Sigmoid colon (tissue), 7 donors: ENCODE data around the gene GJA3. TPM values are rescaled to one million over a fixed set of nuclear protein-coding genes. Genes with fewer than 3 reads are reported as not detected.

Experiments used
- DNase-seq: peaks from one replicate; pipeline ENCODE4 v3.0.0-alpha.2; 2019
- H3K27ac ChIP-seq, 4 donors: fragments of 200-600 bp; sonication (generic); one replicate each; pipeline ENCODE4 v1.5.1; 2016 to 2019; ENCODE audit warnings: mild to moderate bottlenecking in 1 of 4
- H3K27me3 ChIP-seq, 3 donors: fragments of 200-600 bp; sonication (generic); one replicate each; pipeline ENCODE4 v1.5.1; 2019; ENCODE audit warnings: mild to moderate bottlenecking in 1 of 3
- H3K36me3 ChIP-seq, 4 donors: fragments of 200-600 bp; sonication (generic); one replicate each; pipeline ENCODE4 v1.5.1; 2016 to 2019
- H3K4me1 ChIP-seq, 4 donors: fragments of 200-600 bp; sonication (generic); one replicate each; pipeline ENCODE4 v1.5.1; 2017 to 2019
- H3K4me3 ChIP-seq, 4 donors: fragments of 200-600 bp; sonication (generic); one replicate each; pipeline ENCODE4 v1.5.1; 2017 to 2019; ENCODE audit warnings: mild to moderate bottlenecking in 2 of 4, moderate library complexity in 1 of 4
- H3K9me3 ChIP-seq, 4 donors: fragments of 200-600 bp in 3 of 4; sonication (generic) in 3 of 4; one replicate each; pipeline versions ENCODE4 v1.5.1 to v1.6.1; 2013 to 2019
- EP300 ChIP-seq, 4 donors: sonication (generic); formaldehyde crosslinking; IDR thresholded peaks; one replicate each; pipeline ENCODE4 v1.6.1; 2017; ENCODE audit warnings: antibody characterized with exemption in 4 of 4
- POLR2A ChIP-seq, 2 donors: fragments of 450-650 bp; IDR thresholded peaks; one replicate each; pipeline ENCODE4 v1.6.1; 2016; ENCODE audit warnings: antibody characterized with exemption in 2 of 2, mild to moderate bottlenecking in 2 of 2, moderate library complexity in 2 of 2
- POLR2AphosphoS5 ChIP-seq, 4 donors: sonication (generic); formaldehyde crosslinking; IDR thresholded peaks; one replicate each; pipeline ENCODE4 v1.6.1; 2017; ENCODE audit warnings: antibody characterized with exemption in 4 of 4
- WGBS, 2 donors: extraction: QIAGEN DNeasy Blood & Tissue Kit; methylation state at CpG; one replicate each; pipeline ENCODE4 v1.1.7; 2013; 5-methylcytosine and 5-hydroxymethylcytosine counted together
- intact Hi-C: fragments of 100-400 bp; cut with DNase I; formaldehyde crosslinking; loops from one replicate; pipeline ENCODE4 v1.15.1; 2023
- polyA plus RNA-seq, 3 donors: library from polyadenylated mRNA; stranded (reverse); fragments of 200-250 nt; gene quantifications; one replicate each; pipeline ENCODE4 v1.2.3, GENCODE V29; 2013
- total RNA-seq, 4 donors: library from RNA; depleted of rRNA; stranded (reverse); fragments of >200 nt; gene quantifications; one replicate each; pipeline ENCODE4 v1.1.0, GENCODE V29; 2016
- TF ChIP-seq, protein P1 (sequence below), 4 experiments: fragments of 450-650 bp in 3 of 4; fragments of 200-600 bp in 1 of 4; IDR thresholded peaks; one replicate each; pipeline ENCODE4 v1.5.1; 2016 to 2019; ENCODE audit warnings: antibody characterized with exemption in 4 of 4, mild to moderate bottlenecking in 3 of 4, moderate library complexity in 2 of 4
- donor health status: healthy with polysubstance abuse.
- donor health status: Bipolar disorder and iron deficiency.
- donor health status: healthy.

GJA3 gene
- total and polyA plus RNA-seq, 7 donors, result 0.10 TPM; not detected in 6

DNA sequence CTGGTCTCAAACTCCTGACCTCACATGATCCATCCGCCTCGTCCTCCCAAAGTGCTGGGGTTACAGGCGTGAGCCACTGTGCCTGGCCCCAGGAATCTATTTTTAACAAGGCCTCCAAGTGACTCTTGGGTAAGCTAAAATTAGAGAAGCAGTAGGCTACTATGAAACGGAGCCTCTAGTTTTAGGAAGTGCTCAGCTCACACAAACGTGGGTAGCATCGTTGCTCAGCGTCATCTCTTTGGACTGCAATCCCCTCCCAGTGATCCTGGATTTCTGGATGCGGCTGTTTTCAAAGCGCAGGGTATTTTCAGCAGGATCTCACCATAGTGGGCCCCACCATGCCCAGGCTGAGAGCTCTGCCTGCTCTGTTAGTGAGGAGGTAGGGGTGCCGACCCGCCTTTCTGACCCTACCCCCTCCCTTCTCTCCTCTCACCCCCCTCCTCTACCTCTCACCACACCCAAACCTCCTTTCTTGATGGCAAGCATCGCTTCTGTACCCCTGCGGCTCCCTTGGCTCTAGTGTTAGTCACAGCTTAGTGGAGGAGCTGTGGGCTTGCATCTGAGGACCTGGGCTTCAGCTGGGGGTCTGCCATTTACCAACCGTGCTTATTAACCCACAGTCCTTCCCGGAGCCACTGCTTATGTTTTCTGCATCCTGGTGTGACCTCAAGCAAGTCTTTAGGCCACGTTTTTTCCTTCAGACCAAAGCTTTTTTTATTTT lies 34.2 kb downstream of the GJA3 start:
- intact Hi-C loops, result loop anchor here (5.0 to 10.0 kb wide), 2 partner anchors 169 to 262 kb away; partner anchors contain the start of genes ZMYM2 and ZMYM5
- H3K27ac ChIP-seq, result peak overlapping the region; percentile 9 to 92 (median 72)

DNA sequence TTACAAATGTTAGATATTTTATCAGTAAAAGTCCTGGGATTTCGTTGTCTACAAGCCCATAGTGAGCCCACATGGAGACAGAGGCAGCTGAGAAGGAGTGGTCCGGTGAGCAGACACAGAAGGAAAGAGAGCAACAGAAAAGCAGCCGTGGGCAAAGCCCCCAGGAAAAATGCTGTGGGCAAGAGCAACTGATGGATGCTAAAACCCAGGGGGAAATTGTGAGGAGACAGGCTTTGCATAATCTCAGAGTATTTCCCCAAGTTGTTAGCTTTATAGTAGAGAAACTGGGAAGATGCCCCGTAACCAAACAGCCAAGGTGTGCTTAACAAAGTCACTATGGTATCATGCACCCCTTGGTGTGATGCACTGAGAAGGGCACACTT lies 35.1 kb downstream of the GJA3 start:
- H3K9me3 ChIP-seq, result no peaks in the 10 kb centered on the region
- no peak for TF ChIP-seq EP300 (IDR thresholded peaks at IDR 0.05)
- no peak for TF ChIP-seq POLR2A (IDR thresholded peaks at IDR 0.05)
- TF ChIP-seq, protein P1, sequence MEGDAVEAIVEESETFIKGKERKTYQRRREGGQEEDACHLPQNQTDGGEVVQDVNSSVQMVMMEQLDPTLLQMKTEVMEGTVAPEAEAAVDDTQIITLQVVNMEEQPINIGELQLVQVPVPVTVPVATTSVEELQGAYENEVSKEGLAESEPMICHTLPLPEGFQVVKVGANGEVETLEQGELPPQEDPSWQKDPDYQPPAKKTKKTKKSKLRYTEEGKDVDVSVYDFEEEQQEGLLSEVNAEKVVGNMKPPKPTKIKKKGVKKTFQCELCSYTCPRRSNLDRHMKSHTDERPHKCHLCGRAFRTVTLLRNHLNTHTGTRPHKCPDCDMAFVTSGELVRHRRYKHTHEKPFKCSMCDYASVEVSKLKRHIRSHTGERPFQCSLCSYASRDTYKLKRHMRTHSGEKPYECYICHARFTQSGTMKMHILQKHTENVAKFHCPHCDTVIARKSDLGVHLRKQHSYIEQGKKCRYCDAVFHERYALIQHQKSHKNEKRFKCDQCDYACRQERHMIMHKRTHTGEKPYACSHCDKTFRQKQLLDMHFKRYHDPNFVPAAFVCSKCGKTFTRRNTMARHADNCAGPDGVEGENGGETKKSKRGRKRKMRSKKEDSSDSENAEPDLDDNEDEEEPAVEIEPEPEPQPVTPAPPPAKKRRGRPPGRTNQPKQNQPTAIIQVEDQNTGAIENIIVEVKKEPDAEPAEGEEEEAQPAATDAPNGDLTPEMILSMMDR (IDR thresholded peaks at IDR 0.05), result no peak
- TF ChIP-seq POLR2AphosphoS5 (IDR thresholded peaks at IDR 0.05), result no peak
- peaks cover 0 to 33% (median 26%) of the 10 kb centered on the region in 4 donors for H3K4me1 ChIP-seq
- no peak for DNase-seq
- peaks cover 0 to 10% (median 0%) of the 10 kb centered on the region in 3 donors for H3K27me3 ChIP-seq
- intact Hi-C loops, result loop anchor here (5.0 to 10.0 kb wide), 2 partner anchors 168 to 261 kb away; partner anchors contain the start of genes ZMYM2 and ZMYM5
- 65 to 82% methylated on average over 4 of the region's 4 CpGs for WGBS, 2 donors
- no peaks in the 10 kb centered on the region for H3K36me3 ChIP-seq
- no peak overlapping the region for H3K4me3 ChIP-seq
- H3K27ac ChIP-seq, result peak overlapping the region in 2 of 4 donors; percentile 8 to 55

More for the DNA sequence above, 34.2 kb downstream of the GJA3 start:
- no peaks in the 10 kb centered on the region for H3K36me3 ChIP-seq
- H3K4me3 ChIP-seq, result no peak overlapping the region
- no peak for TF ChIP-seq POLR2AphosphoS5 (IDR thresholded peaks at IDR 0.05)
- no peak for TF ChIP-seq EP300 (IDR thresholded peaks at IDR 0.05)
- TF ChIP-seq POLR2A (IDR thresholded peaks at IDR 0.05), result no peak
- TF ChIP-seq, protein P1 (IDR thresholded peaks at IDR 0.05), result no peak
- peak; percentile 51 for DNase-seq
- peaks cover 0 to 33% (median 26%) of the 10 kb centered on the region in 4 donors for H3K4me1 ChIP-seq
- peaks cover 0 to 10% (median 0%) of the 10 kb centered on the region in 3 donors for H3K27me3 ChIP-seq
- 67 to 79% methylated on average over 16 of the region's 16 CpGs for WGBS, 2 donors
- H3K9me3 ChIP-seq, result no peaks in the 10 kb centered on the region

GRCh38 chr13:20125129-20125782 lies 35.6 kb downstream of the GJA3 start:
- Histone ChIP-seq H3K27me3 (peaks cover 0 to 10% (median 0%) of the 10 kb centered on the region in 3 donors), H3K4me3 (no peak overlapping the region), H3K9me3 (no peaks in the 10 kb centered on the region), H3K27ac (peak overlapping the region in 1 of 4 donors; percentile 8), H3K36me3 (no peaks in the 10 kb centered on the region), H3K4me1 (peaks cover 0 to 33% (median 27%) of the 10 kb centered on the region in 4 donors)
- intact Hi-C loops, result loop anchor here (5.0 to 10.0 kb wide), 2 partner anchors 168 to 260 kb away; partner anchors contain the start of genes ZMYM2 and ZMYM5
- WGBS, 2 donors, result 8 to 39% methylated on average over 4 of the region's 4 CpGs
- peak; percentile 46 for DNase-seq
- TF ChIP-seq POLR2AphosphoS5 (IDR thresholded peaks at IDR 0.05) (no peak), EP300 (IDR thresholded peaks at IDR 0.05) (no peak), POLR2A (IDR thresholded peaks at IDR 0.05) (no peak)
- TF ChIP-seq, protein P1 (IDR thresholded peaks at IDR 0.05), result no peak

DNA sequence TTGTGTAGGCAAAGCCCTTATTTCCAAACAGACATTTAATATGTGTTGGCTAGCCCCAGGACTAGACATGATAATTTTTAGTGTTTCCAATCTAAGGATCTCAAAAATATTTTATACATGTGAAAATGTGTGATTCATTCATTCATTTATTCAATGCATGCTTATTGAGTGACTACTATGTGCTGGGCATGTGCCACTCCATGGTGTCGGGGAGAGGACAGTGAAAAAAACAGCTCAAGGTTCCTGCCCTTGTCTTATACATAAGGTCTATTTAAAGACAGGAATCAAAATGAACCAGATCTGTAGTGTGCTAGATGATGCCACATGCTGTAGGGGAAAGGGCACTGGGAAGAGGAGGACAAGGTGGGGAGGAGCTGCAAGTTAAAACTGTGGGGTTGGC lies 36.5 kb downstream of the GJA3 start:
- Histone ChIP-seq H3K36me3 (no peaks in the 10 kb centered on the region), H3K27ac (no peak overlapping the region), H3K4me1 (peaks cover 0 to 38% (median 31%) of the 10 kb centered on the region in 4 donors), H3K4me3 (no peak overlapping the region), H3K9me3 (no peaks in the 10 kb centered on the region), H3K27me3 (peaks cover 0 to 8% (median 0%) of the 10 kb centered on the region in 3 donors)
- DNase-seq, result no peak
- intact Hi-C loops, result loop anchor here (10.0 kb wide), 1 partner anchor 260 kb away; the partner anchor contains the start of gene ZMYM5
- TF ChIP-seq POLR2A (IDR thresholded peaks at IDR 0.05) (no peak), POLR2AphosphoS5 (IDR thresholded peaks at IDR 0.05) (no peak), EP300 (IDR thresholded peaks at IDR 0.05) (no peak)
- TF ChIP-seq, protein P1 (IDR thresholded peaks at IDR 0.05), result no peak
- 91 to 93% methylated on average over 1 of the region's 1 CpG for WGBS, 2 donors
